Fibroblast of lung (primary cell): ENCODE results near the gene GDPD1.

ENCODE experiments used
- CTCF ChIP-seq, 2 donors: IDR thresholded peaks in 1 of 2; conservative IDR thresholded peaks in 1 of 2; 1 replicate in 1 of 2; 2 replicates in 1 of 2; pipeline ENCODE4 v1.5.1; 2011 to 2012; ENCODE audit warnings: low read length in 2 of 2, control low read depth in 1 of 2, inconsistent platforms in 1 of 2, low read depth in 1 of 2, mild to moderate bottlenecking in 1 of 2
- EZH2 ChIP-seq: IDR thresholded peaks from 2 replicates; pipeline ENCODE4 v1.5.1; 2012; ENCODE audit warnings: low read length, control low read depth, mild to moderate bottlenecking; ENCODE audit errors: missing control alignments

GRCh38 chr17:59185997-59186396, 34.3 kb upstream of the GDPD1 start:
- TF ChIP-seq CTCF (conservative IDR thresholded peaks at IDR 0.05 in 1 of 2, IDR thresholded peaks at IDR 0.05 in 1 of 2; ENCODE audit: low read depth in 1 of 2, low read length in 2 of 2) (no peak), EZH2 (no peak)
